NCI-H1092 (cell line): Measurements from ENCODE around the gene RNASE7.
A peak's percentile ranks its signal among the peaks of the same experiment; 100 is the strongest.
"Not testable (repeated sequence)": the region's sequence is repeated elsewhere in the genome, so short reads cannot be mapped to it uniquely, and the experiment has no call there.

Source experiments
- DNase-seq: peaks from one replicate; lab custom pipeline; 2025; lab: John Stamatoyannopoulos, UW

RNASE7 gene, protein sequence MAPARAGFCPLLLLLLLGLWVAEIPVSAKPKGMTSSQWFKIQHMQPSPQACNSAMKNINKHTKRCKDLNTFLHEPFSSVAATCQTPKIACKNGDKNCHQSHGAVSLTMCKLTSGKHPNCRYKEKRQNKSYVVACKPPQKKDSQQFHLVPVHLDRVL

DNA sequence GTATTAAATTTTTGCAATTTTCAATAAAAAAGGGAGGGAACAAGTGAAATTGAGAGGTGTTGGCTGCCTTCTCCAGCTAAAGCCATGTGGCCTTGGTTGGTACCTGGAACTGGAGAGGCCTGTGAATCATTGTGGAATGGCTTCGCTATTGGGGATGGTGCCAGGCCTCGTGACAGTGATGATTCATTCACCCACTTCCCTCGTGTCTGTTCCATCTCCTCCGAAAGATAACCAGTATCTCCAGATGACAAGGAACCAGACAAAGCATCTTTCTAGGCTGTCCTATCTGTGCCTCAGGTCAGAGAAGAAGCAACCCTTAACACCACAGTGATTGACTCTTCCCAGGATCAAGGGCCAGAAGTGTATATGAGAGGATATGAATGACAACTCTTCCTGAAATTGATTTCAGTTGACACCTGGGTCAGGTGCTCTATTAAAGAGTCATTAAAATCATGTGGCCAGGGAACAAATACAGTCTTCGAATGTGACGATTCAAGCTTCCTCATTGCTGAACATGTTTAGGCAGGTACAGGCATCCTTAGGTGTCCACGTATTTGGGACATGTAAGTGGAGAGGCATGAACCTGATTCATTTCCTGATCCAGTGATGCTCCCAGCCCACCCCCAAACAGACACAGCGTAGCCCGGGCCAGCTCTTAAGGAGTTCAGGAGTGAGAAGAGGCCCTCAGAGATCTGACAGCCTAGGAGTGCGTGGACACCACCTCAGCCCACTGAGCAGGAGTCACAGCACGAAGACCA is at the start of gene RNASE7:
TSS of gene RNASE7 (plus strand) at position 687 of the 758 bp plus-strand sequence. CDS start 631 bp downstream, outside the sequence.
- DNase-seq: no peak

DNA sequence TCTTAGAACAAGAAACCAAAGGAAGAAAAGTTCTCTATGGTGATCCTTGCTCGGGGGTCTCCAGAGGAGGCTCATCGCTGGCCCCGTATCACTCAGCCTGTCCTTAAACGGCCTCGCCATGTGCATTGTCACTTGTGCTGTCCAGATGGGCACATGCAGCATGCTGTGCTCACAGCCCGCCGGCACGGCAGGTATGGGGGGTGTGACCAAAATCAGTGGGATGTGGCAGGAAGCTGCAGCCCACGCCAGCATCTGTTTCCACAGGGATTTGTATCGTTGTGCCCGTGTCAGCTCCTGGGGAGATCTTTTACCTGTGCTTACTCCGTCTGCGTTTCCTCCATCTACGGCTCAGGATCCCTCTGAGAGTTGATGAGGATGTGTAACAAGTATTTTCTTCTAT is 45.6 kb upstream of the RNASE7 start:
- DNase-seq: no peak

- no peak for DNase-seq
These were observed 45.0 kb upstream of the RNASE7 start for GRCh38 chr14:20997115-20997514.

DNA sequence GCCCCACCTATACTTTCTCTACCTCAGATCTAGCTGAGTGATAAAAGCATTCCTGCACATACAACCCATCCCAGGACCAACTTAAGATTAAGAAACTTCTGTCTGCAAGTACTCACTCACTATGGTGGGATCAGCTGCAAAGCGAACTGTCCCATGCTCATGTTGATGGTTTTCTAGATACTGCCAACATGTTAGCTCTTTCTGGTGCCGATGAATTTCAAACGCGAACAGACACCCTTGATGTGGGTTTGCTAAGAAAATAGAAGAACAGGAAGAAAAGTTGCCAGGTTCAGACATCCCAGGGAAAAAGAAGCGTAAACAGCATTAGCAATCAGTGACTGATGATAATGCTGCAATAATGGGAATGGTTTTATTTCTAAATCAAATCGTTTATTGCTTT is 44.6 kb upstream of the RNASE7 start:
- DNase-seq: no peak

- no peak for DNase-seq
These were observed 44.0 kb upstream of the RNASE7 start for GRCh38 chr14:20998139-20998538.

DNA sequence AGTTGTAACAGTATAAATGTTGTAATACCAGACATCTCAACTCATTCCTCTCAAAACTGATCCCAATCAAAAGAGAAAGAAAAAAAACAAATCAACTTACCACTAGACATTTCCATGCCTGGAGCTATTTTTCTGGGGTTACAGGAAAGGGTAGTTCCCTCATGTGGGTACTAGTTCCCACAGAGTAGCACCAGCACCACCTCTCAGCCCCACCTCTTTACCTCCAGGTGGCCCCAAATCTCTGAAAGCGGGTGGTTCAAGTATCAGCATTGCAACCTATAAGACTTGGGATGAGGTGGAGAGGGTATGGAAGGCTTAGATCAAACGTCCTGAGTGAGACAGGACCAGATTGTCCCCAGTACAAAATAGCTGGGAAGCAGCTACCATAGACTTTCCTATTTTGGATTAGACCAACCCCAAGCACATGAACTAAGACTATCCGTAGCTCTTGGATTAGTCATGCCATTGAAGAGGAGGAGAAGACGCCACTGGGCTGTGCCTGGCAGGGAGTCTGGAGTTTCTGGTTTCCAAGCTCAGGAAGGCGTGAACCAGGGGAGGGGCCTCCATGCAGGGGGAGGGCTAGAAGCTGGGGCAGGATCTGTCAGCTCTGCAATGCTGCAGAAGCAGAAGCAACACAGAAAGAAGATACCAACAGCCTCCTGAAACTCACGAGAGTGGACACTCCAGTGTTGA is 43.3 kb upstream of the RNASE7 start, which contains the start of gene SLC39A2:
TSS of gene SLC39A2 (plus strand) at position 620 of the 693 bp plus-strand sequence. CDS start 154 bp downstream, outside the sequence.
- no peak for DNase-seq

DNA sequence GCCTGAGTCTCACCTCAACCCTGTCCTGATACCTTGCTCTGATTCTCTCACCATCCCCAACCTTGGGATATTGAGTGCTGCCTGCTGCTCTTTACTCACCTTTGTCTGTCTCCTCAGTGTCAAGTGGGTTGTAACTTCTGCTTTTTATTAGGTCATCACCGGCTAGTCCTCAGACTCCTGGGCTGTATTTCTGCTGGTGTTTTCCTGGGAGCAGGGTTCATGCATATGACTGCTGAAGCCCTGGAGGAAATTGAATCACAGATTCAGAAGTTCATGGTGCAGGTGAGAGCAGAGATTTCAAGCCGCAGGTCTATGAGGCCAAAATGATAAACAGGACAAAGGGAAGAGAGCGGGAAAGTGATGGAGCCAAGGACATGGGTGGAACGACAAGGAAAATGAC is 42.6 kb upstream of the RNASE7 start:
- no peak for DNase-seq

DNA sequence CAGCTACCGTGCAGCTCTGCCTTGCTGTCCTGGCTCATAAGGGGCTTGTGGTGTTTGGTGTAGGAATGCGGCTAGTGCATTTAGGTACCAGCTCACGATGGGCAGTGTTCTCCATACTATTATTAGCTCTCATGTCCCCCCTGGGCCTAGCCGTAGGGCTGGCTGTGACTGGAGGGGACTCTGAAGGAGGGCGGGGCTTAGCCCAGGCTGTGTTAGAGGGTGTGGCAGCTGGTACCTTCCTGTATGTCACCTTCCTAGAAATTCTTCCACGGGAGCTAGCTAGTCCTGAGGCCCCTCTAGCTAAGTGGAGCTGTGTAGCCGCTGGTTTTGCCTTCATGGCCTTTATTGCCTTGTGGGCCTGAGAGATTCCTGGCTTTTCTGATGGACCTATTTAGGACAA is 40.9 kb upstream of the RNASE7 start:
- no peak for DNase-seq

DNA sequence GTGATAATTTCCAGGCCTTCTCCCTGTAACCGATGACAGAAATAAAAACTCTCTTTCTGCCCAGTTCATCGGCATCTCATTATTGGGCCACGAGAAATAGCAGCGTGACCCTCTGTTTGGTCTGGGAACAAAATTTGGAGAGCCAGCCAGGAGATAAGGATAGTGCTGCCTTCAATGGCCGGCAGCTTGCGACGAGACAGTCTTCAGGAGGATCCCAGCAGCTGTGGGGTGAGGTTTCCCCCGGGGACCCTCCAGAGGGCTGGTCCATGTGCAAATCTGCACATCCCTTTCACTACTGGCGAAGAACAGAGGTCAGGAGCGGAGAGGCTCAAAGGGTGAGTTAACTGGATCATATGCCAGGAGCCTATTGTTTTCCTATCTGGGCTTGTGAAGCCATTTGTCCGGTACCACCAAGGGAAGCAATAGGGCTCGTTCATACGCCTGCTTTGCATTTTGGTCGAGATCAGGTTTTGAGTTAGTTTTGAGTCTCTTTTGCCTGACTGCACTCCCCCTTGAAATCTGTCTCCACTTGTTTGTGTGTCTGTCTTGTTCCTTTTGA is 38.3 kb upstream of the RNASE7 start:
- no peak for DNase-seq

DNA sequence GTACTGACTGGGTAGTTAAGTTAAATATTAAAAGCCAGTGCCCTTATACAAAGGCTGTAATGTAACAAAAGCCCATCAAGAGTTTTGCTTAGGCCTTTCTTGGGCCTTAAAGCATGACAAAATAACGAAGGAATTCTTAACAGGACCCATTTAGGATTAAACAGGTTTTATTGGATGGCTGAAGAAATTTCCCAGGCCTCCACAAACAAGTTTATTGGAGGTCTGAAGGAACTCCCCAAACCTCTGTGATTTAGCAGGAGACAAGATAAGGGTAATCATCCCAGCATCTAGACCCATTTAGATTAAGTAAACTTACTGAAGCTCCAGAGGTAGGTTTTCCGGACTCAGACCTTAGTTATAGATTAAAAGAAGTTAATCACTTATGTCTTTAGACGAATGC is 32.4 kb upstream of the RNASE7 start:
- not testable (repeated sequence) for DNase-seq

- no peak for DNase-seq
These were observed 31.0 kb upstream of the RNASE7 start for GRCh38 chr14:21011136-21011535.

GRCh38 chr14:21014761-21015190 is 27.4 kb upstream of the RNASE7 start:
- peak; percentile 85 for DNase-seq

GRCh38 chr14:21015312-21015711 is 26.9 kb upstream of the RNASE7 start:
- no peak for DNase-seq

- DNase-seq: no peak
These were observed 25.6 kb upstream of the RNASE7 start for GRCh38 chr14:21016413-21017190.

- no peak for DNase-seq
These were observed 24.5 kb upstream of the RNASE7 start for GRCh38 chr14:21017528-21018245.

GRCh38 chr14:21018286-21018685 is 23.9 kb upstream of the RNASE7 start:
- DNase-seq: no peak

- DNase-seq: no peak
These were observed 23.4 kb upstream of the RNASE7 start for GRCh38 chr14:21018781-21019180.

DNA sequence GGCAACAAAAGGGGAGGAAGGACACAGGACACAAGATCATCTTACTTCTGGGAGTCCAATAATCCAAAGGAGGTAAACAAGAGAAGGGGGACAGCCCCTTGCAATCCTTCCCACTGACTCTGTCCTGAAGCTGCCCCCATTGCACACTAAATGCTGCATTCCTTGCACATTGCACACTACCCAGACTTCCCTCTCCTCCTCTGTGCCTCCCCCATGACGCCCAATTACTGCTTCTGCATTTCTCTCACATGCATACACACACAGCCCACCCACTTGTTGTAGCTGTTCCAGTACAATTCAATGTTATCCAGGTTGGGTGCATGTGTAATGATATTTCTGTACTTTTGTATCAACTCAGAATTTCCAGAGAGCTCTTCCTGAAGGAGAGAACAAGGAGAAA is 22.8 kb upstream of the RNASE7 start:
- DNase-seq: no peak

DNA sequence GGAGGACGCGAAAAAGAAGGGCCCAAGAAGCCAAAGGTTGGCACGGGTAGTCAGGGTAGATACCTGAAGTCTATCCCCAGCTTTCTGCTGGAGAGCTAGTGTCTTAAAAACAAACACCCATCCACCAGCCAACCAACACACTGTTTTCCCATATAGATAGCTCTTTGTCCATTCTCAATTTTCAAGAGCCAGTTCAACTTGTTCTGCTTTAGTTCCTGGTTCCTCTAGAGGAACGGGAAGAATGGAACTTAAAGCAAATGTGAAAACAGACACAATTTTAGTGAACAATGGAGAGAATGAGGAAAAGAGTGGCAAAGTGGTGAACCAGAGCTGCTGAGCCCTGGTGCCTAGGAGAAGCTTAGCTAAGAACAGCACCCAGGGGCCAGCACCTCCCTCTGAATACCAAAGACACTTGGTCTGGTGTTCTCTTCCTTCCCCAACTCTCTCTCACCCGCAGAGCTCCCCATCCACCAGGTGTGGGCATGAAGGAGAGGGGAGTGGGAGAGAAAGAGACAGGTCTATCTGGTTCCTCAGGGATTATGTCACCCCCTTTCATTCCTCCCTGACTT is 21.1 kb upstream of the RNASE7 start:
- DNase-seq: no peak

DNA sequence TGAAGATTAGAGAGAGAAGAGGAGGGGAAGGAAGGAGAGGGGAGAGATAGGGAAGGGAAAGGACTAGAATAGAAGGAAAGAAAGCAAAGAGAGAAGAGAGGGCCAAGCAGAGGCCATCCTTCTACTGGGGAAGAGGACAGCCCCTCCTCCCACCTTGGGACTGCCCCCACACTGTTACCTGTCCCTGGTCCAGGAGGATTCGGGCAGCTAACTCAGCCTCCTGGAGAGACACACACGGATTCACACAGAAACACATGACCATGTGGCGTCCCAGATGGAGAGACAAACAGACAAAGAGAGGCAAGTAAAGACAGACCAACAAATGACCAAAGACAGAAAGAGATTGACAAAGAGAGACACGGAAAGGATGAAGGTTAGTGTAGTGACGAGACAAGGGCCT is 19.5 kb upstream of the RNASE7 start:
- no peak for DNase-seq

DNA sequence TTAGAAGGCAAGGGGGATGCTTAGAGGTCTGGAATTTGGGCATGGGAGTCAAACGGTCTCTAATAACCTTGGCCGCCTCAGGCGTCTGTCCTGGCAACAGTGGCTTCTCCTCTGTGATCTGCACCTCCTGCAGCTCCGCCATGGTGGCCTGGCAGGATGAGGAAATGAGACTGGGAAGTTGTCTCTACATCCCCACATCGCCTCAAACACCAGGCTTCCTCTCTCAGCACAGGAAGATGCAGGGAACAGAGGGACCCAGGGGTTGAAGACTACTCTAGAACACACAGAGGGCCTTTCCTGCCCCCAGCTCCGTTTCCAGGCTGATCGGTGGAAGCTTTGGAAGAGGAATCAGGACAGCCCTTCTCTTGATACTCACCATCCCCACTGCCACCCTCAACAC is 19.0 kb upstream of the RNASE7 start:
- no peak for DNase-seq
